ENCODE measurements around the gene MCTP2.

Gene MCTP2

DNA sequence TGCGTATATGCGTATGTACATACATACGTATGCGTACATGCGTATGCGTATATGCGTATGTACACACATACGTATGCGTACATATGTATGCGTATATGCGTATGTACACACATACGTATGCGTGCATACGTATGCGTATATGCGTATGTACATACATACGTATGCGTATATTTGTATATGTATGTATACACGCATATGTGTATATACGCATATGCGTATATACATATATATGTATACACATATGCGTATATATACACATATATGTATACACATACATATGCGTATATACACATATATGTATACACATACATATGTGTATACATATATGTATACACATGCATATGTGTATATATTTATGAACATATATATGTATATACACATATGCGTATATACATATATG lies 12.1 kb downstream of the MCTP2 start:
- TF ChIP-seq, protein P1, sequence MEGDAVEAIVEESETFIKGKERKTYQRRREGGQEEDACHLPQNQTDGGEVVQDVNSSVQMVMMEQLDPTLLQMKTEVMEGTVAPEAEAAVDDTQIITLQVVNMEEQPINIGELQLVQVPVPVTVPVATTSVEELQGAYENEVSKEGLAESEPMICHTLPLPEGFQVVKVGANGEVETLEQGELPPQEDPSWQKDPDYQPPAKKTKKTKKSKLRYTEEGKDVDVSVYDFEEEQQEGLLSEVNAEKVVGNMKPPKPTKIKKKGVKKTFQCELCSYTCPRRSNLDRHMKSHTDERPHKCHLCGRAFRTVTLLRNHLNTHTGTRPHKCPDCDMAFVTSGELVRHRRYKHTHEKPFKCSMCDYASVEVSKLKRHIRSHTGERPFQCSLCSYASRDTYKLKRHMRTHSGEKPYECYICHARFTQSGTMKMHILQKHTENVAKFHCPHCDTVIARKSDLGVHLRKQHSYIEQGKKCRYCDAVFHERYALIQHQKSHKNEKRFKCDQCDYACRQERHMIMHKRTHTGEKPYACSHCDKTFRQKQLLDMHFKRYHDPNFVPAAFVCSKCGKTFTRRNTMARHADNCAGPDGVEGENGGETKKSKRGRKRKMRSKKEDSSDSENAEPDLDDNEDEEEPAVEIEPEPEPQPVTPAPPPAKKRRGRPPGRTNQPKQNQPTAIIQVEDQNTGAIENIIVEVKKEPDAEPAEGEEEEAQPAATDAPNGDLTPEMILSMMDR (IDR thresholded peaks at IDR 0.05; ENCODE audit: extremely low read depth, missing control alignments): no peak
- no peak for DNase-seq (ENCODE audit: low spot score)

DNA sequence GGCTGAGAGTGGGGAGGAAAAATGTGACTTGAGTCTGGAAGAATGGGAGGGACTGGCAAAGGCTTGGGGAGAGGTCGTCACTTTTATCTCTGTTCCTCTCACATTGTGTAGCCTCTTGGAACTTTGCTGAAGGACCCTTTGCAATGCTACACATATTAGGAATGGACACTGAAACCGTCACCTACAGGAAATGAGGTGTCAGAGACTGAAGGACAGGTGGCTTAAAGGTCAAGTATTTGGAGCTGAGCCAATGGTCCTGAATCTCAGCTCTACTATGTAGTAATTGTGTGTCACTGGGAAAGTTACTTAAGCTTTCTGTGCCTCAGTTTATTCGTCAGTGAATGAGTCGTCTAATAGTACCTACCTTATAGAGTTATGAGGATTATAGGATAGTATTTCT lies 14.7 kb downstream of the MCTP2 start:
- TF ChIP-seq, protein P1 (IDR thresholded peaks at IDR 0.05; ENCODE audit: extremely low read depth, missing control alignments): no peak
- DNase-seq (ENCODE audit: low spot score): no peak

DNA sequence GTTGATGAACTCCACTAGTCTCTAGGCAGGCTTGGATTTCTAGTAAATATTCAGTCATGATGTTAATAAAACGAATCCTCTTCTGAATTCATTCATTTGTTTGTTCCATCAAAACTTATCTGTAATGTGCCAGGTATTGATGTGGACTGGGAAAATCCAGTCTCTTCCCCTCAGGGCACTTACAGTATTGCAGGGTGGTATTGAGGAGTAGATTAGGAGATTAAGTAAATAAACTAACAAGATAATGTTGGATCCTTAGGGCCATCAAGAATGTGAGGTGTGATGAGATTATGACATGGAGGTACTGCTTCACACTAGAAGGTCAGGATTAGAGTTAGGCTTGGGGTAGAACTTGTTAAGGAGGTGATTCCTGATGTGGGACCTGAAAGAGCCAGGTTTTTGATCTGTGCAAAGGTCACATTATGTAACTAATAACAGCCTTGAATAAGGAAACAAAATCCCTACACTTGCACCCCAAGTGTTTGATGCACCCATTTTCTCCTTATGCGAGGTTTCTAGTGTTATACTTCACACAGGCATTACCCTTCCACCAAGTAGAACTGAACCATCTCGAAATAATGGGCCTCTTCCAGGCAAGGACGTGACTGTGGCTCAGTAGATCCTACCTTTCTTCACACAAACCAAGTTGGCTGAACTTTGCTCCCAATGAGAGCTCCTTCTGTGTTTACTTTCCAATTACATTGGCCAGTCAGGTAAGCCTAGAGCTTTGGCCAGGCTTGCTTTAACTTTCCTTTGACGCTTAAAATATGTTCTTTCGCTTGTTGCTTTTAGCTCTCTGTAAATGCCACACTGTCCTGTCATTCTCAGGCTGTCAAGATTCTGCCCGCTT lies 16.7 kb downstream of the MCTP2 start:
- TF ChIP-seq, protein P1 (IDR thresholded peaks at IDR 0.05; ENCODE audit: extremely low read depth, missing control alignments): no peak
- DNase-seq (ENCODE audit: low spot score): no peak

DNA sequence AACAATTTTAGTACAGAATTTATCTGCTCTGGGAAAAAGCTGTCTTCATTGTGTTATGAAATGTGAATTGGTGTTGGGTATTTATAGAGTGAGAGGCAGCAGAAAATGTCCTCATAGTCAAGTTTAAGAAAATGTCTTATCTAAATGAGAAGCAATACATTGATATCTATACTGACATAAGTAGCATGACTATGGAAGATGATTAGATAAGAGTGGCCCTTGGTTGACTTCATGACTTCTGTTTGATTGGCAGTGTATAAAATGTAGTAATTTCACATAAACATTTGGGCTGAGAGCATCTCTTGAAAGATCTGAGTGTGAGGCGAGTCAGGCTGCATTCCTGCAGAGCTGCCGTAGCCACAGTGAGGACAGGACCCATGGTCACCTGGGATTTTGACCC lies 19.4 kb downstream of the MCTP2 start:
- TF ChIP-seq, protein P1 (IDR thresholded peaks at IDR 0.05; ENCODE audit: extremely low read depth, missing control alignments): no peak
- DNase-seq (ENCODE audit: low spot score): no peak

DNA sequence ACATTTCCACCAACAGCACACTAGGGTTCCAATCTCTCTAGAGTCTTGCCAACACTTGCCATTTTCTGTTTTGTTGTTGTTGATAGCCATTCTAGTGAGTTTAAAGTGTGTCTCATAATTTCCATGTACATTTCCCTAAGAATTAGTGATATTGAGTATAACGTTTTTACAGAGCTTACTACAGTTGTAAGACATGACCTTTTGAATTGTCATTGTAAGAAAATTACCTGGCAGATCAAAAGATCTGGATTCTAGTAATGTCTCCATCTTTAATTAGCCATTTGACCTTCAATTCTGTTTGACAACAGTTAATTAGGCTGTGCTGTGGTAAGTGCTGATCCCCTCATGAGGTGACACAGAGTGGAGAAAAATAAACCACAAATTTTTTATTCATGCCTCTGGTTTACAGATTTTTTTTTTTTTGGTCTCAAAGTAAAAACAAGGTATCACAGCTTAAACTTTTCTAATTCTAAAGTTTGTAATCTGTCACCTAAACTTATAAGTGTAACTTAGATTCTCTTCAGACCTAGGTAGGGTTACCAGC lies 20.9 kb downstream of the MCTP2 start:
- TF ChIP-seq, protein P1 (IDR thresholded peaks at IDR 0.05; ENCODE audit: extremely low read depth, missing control alignments): no peak
- no peak for DNase-seq (ENCODE audit: low spot score)

DNA sequence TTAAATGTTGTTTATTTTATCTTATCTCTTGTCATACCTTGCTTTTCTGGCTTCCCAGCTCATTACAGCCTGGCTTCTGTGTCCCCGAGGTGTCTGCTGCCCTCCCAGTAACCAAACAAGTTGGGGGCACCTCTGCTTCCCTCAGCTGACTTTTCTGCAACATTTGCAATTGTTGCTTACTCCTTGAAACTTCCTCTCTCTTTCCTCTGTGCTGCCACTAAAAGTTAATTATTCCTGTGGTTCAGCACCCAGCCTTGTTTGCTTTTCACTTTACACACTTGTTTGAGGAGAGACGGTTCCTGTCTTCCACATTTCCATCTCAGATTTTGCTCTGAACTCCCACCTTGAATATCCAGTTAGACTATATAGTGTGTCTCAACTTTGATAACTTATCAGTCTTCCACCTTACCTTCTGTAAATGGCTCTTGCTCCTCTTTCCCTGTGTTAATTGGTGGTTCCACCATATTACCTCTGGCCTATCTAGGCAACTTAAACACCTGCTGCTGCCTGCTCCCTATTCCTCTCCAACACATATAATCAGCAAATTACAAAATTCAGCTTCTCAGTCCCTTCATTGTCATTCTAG lies 21.6 kb downstream of the MCTP2 start:
- no peak for DNase-seq (ENCODE audit: low spot score)
- TF ChIP-seq, protein P1 (IDR thresholded peaks at IDR 0.05; ENCODE audit: extremely low read depth, missing control alignments): no peak

DNA sequence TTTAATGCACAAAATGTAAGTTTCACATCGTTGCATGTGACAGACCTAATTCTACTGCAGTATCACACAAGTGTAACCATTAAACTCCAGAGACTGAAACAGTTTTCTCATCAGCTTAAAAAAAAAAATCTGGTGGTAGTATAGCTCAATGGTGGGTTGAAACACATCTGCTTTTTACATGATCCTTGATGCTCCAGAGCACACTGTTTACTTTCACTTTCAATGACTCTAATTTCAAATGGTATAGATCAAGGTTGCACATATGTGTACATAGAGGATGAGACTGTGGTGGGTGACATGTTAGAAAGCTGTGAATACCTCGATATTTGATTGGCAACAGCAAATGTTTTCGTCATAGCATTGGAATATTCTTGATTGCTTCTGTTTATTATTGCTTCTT lies 22.4 kb downstream of the MCTP2 start:
- DNase-seq (ENCODE audit: low spot score): no peak
- TF ChIP-seq, protein P1 (IDR thresholded peaks at IDR 0.05; ENCODE audit: extremely low read depth, missing control alignments): no peak
